Measurements from ENCODE around the gene SPTBN4.
A peak's percentile ranks its signal among the peaks of the same experiment; 100 is the strongest.
"Not testable (repeated sequence)": the region's sequence is repeated elsewhere in the genome, so short reads cannot be mapped to it uniquely, and the experiment has no call there.

The SPTBN4 gene

GRCh38 chr19:40466985-40467734, at the start of gene SPTBN4:
TSS of gene SPTBN4 (plus strand) at chr19:40467001. CDS start at chr19:40472622, 5,621 bp downstream.
- DNase-seq, result no peak

- no peak for DNase-seq
These were observed 49.2 kb upstream of the SPTBN4 start for GRCh38 chr19:40417643-40417981.

- no peak for DNase-seq
These were observed 48.8 kb upstream of the SPTBN4 start for GRCh38 chr19:40418040-40418439.

- DNase-seq, result no peak
These were observed 47.7 kb upstream of the SPTBN4 start for GRCh38 chr19:40419066-40419612.

GRCh38 chr19:40419780-40420179, 47.0 kb upstream of the SPTBN4 start:
- DNase-seq, result no peak

- no peak for DNase-seq
These were observed 46.4 kb upstream of the SPTBN4 start for GRCh38 chr19:40420451-40420765.

- peak; percentile 86 to 91 for DNase-seq
These were observed 45.7 kb upstream of the SPTBN4 start for GRCh38 chr19:40420766-40421765.

- no peak for DNase-seq
These were observed 44.6 kb upstream of the SPTBN4 start for GRCh38 chr19:40421993-40422747.

- DNase-seq, result no peak
These were observed 43.8 kb upstream of the SPTBN4 start for GRCh38 chr19:40422748-40423566.

- no peak for DNase-seq
These were observed 42.9 kb upstream of the SPTBN4 start for GRCh38 chr19:40423938-40424337.

- no peak for DNase-seq
These were observed 42.0 kb upstream of the SPTBN4 start for GRCh38 chr19:40424637-40425449.

- DNase-seq, result peak; percentile 99 to 100
These were observed 41.1 kb upstream of the SPTBN4 start, which contains the start of gene SERTAD1 for GRCh38 chr19:40425450-40426287. TSS of gene SERTAD1 (minus strand) at chr19:40425992. CDS start at chr19:40423546, 2,446 bp downstream.

GRCh38 chr19:40428197-40428596, 38.6 kb upstream of the SPTBN4 start:
- DNase-seq, result not testable (repeated sequence)

- not testable (repeated sequence) for DNase-seq
These were observed 36.6 kb upstream of the SPTBN4 start for GRCh38 chr19:40430242-40430641.

GRCh38 chr19:40431698-40432097, 35.1 kb upstream of the SPTBN4 start:
- DNase-seq, result no peak

GRCh38 chr19:40432760-40433159, 34.0 kb upstream of the SPTBN4 start:
- DNase-seq, result not testable (repeated sequence)

GRCh38 chr19:40433391-40434216, 33.2 kb upstream of the SPTBN4 start:
- peak; percentile 89 to 92 for DNase-seq

GRCh38 chr19:40438284-40438683, 28.5 kb upstream of the SPTBN4 start:
- DNase-seq, result no peak

- no peak for DNase-seq
These were observed 25.0 kb upstream of the SPTBN4 start for GRCh38 chr19:40441719-40442253.
